Neural cell (in vitro differentiated cells): ENCODE data around the gene NDUFS3. TPM values are rescaled to one million over a fixed set of nuclear protein-coding genes. Genes with fewer than 3 reads are reported as not detected.
A peak's percentile ranks its signal among the peaks of the same experiment; 100 is the strongest.

Experiments
- H2AFZ ChIP-seq: fragments of 200-600, 300-800 bp; sonication (generic), shearing (Covaris generic); 2 replicates; pipeline ENCODE4 v1.6.0; 2014; ENCODE audit warnings: low read depth, mild to moderate bottlenecking, antibody characterized with exemption, low read length, moderate library complexity
- H3F3A ChIP-seq: fragments of 200-600 bp; shearing (Covaris generic); 2 replicates; pipeline ENCODE4 v1.6.1; 2016; ENCODE audit warnings: mild to moderate bottlenecking, moderate library complexity, mixed read lengths, antibody characterized with exemption, low read length; ENCODE audit not compliant: insufficient read depth, poor library complexity, severe bottlenecking
- H3K27ac ChIP-seq: fragments of 200-600, 300-800 bp; sonication (generic), shearing (Covaris generic); 2 replicates; pipeline ENCODE4 v1.5.1; 2014; ENCODE audit warnings: mild to moderate bottlenecking, low read length, moderate library complexity
- H3K27me3 ChIP-seq: fragments of 300-800, 200-600 bp; sonication (generic), shearing (Covaris generic); 2 replicates; pipeline ENCODE4 v1.6.0; 2014; ENCODE audit warnings: mild to moderate bottlenecking, low read depth, low read length, moderate library complexity; ENCODE audit not compliant: insufficient read depth
- H3K36me3 ChIP-seq: fragments of 300-800, 200-600 bp; sonication (generic), shearing (Covaris generic); 2 replicates; pipeline ENCODE4 v1.5.1; 2014; ENCODE audit warnings: mild to moderate bottlenecking, antibody characterized with exemption, low read length, moderate library complexity; ENCODE audit not compliant: insufficient read depth
- H3K4me2 ChIP-seq: fragments of 300-800, 200-600 bp; sonication (generic), shearing (Covaris generic); 2 replicates; pipeline ENCODE4 v1.6.0; 2014; ENCODE audit warnings: mild to moderate bottlenecking, low read length
- H3K4me3 ChIP-seq: fragments of 300-800, 200-600 bp; sonication (generic), shearing (Covaris generic); 2 replicates; pipeline ENCODE4 v1.5.1; 2014; ENCODE audit warnings: mild to moderate bottlenecking, low read length, moderate library complexity
- H3K79me2 ChIP-seq: fragments of 200-600 bp; shearing (Covaris generic); replicated peaks from 2 replicates; pipeline ENCODE4 v1.6.0; 2014; ENCODE audit warnings: mild to moderate bottlenecking, low read length, moderate library complexity; ENCODE audit not compliant: insufficient read depth
- H3K9ac ChIP-seq: fragments of 300-800, 200-600 bp; sonication (generic), shearing (Covaris generic); 2 replicates; pipeline ENCODE4 v1.6.1; 2016; ENCODE audit warnings: mild to moderate bottlenecking, low read length, mixed read lengths
- H3K9me2 ChIP-seq: fragments of 200-600 bp; shearing (Covaris generic); 2 replicates; pipeline ENCODE4 v1.6.1; 2016; ENCODE audit warnings: mild to moderate bottlenecking, low read length, mixed read lengths; ENCODE audit not compliant: insufficient read depth
- H3K9me3 ChIP-seq: fragments of 200-600, 300-800 bp; sonication (generic), shearing (Covaris generic); 2 replicates; pipeline ENCODE4 v1.6.1; 2016; ENCODE audit warnings: mild to moderate bottlenecking, mixed run types, low read length, moderate library complexity, mixed read lengths
- H4K20me1 ChIP-seq: fragments of 200-600 bp; shearing (Covaris generic); 2 replicates; pipeline ENCODE4 v1.6.1; 2016; ENCODE audit warnings: mild to moderate bottlenecking, mixed run types; ENCODE audit not compliant: insufficient read depth
- EP300 ChIP-seq: fragments of 450-650 bp; conservative IDR thresholded peaks from 2 replicates; pipeline ENCODE4 v1.6.1; 2014; ENCODE audit warnings: antibody characterized with exemption, mild to moderate bottlenecking, moderate library complexity; ENCODE audit not compliant: poor library complexity, severe bottlenecking
- EZH2 ChIP-seq: fragments of 200-600, 300-800 bp; shearing (Covaris generic), sonication (generic); IDR thresholded peaks from 2 replicates; pipeline ENCODE4 v1.6.1; 2014; ENCODE audit warnings: antibody characterized with exemption, low read length, borderline replicate concordance, mild to moderate bottlenecking; ENCODE audit not compliant: insufficient read depth, poor library complexity, severe bottlenecking
- MXI1 ChIP-seq: fragments of 450-650 bp; conservative IDR thresholded peaks from 2 replicates; pipeline ENCODE4 v1.6.1; 2014; ENCODE audit warnings: antibody characterized with exemption, mild to moderate bottlenecking; ENCODE audit not compliant: poor library complexity, severe bottlenecking
- POLR2AphosphoS5 ChIP-seq: IDR thresholded peaks from 2 replicates; pipeline ENCODE4 v1.6.1; 2012
- RAD21 ChIP-seq: fragments of 450-650 bp; conservative IDR thresholded peaks from 2 replicates; pipeline ENCODE4 v1.6.1; 2014; ENCODE audit warnings: antibody characterized with exemption, mild to moderate bottlenecking, moderate library complexity
- SMC3 ChIP-seq: fragments of 450-650 bp; conservative IDR thresholded peaks from 2 replicates; pipeline ENCODE4 v1.6.1; 2014; ENCODE audit warnings: antibody characterized with exemption, mild to moderate bottlenecking, moderate library complexity; ENCODE audit not compliant: poor library complexity
- TAF1 ChIP-seq: IDR thresholded peaks from 2 replicates; pipeline ENCODE4 v1.6.1; 2012; ENCODE audit warnings: low read depth
- polyA plus RNA-seq: library from polyadenylated mRNA; depleted of rRNA; stranded (reverse); fragments of >200 nt; gene quantifications from 2 replicates; pipeline ENCODE4 v1.2.3, GENCODE V29; 2014
- TF ChIP-seq, protein P1 (sequence below): fragments of 450-650 bp; IDR thresholded peaks from 2 replicates; pipeline ENCODE4 v1.5.1; 2014; ENCODE audit warnings: antibody characterized with exemption, mild to moderate bottlenecking, moderate library complexity; ENCODE audit not compliant: poor library complexity, severe bottlenecking
- TF ChIP-seq, protein P2 (sequence below): IDR thresholded peaks from 2 replicates; pipeline ENCODE4 v1.6.1; 2012; ENCODE audit warnings: borderline replicate concordance

Gene NDUFS3
- polyA plus RNA-seq, 1 donor from 2014 or later, result 186 TPM

DNA sequence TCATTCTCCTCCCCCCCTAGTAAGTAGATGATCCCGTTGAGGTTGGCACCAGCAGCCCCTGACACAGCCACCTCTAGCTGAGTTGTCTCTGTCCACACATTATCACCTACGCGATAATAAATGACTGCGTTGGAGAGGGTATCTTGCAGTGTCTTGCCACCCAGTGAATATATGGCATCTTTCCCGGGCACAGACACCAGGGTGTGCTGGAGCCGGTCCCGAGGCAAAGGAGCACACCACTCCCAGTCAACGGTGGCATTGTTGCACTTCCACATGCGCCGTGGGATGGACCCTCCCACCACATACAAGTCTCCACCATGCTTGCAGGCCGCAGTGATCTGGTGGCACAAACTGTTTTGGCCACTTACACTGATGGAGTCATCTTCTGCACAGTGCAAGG lies 5.6 kb upstream of the NDUFS3 start:
- TF ChIP-seq MXI1, result no peak
- TF ChIP-seq SMC3, result no peak
- TF ChIP-seq, protein P1, sequence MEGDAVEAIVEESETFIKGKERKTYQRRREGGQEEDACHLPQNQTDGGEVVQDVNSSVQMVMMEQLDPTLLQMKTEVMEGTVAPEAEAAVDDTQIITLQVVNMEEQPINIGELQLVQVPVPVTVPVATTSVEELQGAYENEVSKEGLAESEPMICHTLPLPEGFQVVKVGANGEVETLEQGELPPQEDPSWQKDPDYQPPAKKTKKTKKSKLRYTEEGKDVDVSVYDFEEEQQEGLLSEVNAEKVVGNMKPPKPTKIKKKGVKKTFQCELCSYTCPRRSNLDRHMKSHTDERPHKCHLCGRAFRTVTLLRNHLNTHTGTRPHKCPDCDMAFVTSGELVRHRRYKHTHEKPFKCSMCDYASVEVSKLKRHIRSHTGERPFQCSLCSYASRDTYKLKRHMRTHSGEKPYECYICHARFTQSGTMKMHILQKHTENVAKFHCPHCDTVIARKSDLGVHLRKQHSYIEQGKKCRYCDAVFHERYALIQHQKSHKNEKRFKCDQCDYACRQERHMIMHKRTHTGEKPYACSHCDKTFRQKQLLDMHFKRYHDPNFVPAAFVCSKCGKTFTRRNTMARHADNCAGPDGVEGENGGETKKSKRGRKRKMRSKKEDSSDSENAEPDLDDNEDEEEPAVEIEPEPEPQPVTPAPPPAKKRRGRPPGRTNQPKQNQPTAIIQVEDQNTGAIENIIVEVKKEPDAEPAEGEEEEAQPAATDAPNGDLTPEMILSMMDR, result no peak
- no peak for TF ChIP-seq RAD21
- no peak for TF ChIP-seq POLR2AphosphoS5
- no peak for TF ChIP-seq EP300
- TF ChIP-seq, protein P2, sequence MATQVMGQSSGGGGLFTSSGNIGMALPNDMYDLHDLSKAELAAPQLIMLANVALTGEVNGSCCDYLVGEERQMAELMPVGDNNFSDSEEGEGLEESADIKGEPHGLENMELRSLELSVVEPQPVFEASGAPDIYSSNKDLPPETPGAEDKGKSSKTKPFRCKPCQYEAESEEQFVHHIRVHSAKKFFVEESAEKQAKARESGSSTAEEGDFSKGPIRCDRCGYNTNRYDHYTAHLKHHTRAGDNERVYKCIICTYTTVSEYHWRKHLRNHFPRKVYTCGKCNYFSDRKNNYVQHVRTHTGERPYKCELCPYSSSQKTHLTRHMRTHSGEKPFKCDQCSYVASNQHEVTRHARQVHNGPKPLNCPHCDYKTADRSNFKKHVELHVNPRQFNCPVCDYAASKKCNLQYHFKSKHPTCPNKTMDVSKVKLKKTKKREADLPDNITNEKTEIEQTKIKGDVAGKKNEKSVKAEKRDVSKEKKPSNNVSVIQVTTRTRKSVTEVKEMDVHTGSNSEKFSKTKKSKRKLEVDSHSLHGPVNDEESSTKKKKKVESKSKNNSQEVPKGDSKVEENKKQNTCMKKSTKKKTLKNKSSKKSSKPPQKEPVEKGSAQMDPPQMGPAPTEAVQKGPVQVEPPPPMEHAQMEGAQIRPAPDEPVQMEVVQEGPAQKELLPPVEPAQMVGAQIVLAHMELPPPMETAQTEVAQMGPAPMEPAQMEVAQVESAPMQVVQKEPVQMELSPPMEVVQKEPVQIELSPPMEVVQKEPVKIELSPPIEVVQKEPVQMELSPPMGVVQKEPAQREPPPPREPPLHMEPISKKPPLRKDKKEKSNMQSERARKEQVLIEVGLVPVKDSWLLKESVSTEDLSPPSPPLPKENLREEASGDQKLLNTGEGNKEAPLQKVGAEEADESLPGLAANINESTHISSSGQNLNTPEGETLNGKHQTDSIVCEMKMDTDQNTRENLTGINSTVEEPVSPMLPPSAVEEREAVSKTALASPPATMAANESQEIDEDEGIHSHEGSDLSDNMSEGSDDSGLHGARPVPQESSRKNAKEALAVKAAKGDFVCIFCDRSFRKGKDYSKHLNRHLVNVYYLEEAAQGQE, result no peak
- H4K20me1 ChIP-seq, result no peaks in the 10 kb centered on the region
- no peaks in the 10 kb centered on the region for H3K36me3 ChIP-seq
- no peak overlapping the region for H2AFZ ChIP-seq
- no peaks in the 10 kb centered on the region for H3K9me3 ChIP-seq
- H3K4me2 ChIP-seq, result no peak overlapping the region
- no peak overlapping the region for H3K9ac ChIP-seq
- H3K9me2 ChIP-seq, result no peaks in the 10 kb centered on the region
- no peaks in the 10 kb centered on the region for H3F3A ChIP-seq
- no peak overlapping the region for H3K27ac ChIP-seq
- peaks cover 25% of the 10 kb centered on the region for H3K79me2 ChIP-seq
- H3K4me3 ChIP-seq, result no peak overlapping the region
- H3K27me3 ChIP-seq, result no peaks in the 10 kb centered on the region

DNA sequence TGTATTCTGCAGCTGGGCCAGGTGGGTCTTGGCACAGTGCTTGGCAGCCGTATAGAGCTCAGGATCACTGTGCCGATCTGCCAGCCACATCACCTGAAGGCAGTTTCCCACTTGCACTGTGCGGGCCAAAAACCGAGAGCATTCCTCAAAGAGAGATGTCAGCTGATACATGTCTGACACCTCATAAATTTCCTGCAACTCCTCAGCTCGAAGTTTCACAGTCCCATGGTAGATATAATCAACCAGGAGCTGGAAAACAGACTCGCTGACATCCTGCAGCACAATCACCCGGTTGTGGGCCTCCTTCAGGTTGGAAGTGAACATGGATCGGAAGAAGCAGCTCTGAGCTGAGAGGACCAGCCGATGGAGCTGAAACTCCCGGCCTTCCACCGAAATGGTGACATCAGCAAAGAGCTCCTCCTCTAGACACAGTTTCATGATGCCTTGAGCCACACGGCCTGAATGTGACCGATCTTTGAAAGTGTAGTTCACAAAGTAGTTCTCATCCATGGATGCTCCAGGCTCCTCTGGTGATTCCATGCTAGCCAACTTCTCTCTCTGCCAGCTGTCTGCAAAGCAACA lies 1.3 kb upstream of the NDUFS3 start:
- peak overlapping the region; percentile 92 for H3K4me3 ChIP-seq
- TF ChIP-seq, protein P2, result no peak
- TF ChIP-seq, protein P1, result no peak
- no peak for TF ChIP-seq SMC3
- no peak for TF ChIP-seq MXI1
- no peak for TF ChIP-seq POLR2AphosphoS5
- TF ChIP-seq EP300, result no peak
- no peak for TF ChIP-seq RAD21
- TF ChIP-seq EZH2, result no peak
- no peak for TF ChIP-seq TAF1
- peak overlapping the region; percentile 96 for H3K27ac ChIP-seq
- H3K79me2 ChIP-seq, result peaks cover 44% of the 10 kb centered on the region
- no peak overlapping the region for H2AFZ ChIP-seq
- peak overlapping the region; percentile 90 for H3K4me2 ChIP-seq
- no peaks in the 10 kb centered on the region for H3K27me3 ChIP-seq
- H3K9me3 ChIP-seq, result no peaks in the 10 kb centered on the region
- no peaks in the 10 kb centered on the region for H3K9me2 ChIP-seq
- H3K36me3 ChIP-seq, result peaks cover 4% of the 10 kb centered on the region
- peak overlapping the region; percentile 86 for H3K9ac ChIP-seq
- H4K20me1 ChIP-seq, result no peaks in the 10 kb centered on the region
- no peaks in the 10 kb centered on the region for H3F3A ChIP-seq
